Measurements from ENCODE around the gene RFTN1. TPM values are rescaled to one million over a fixed set of nuclear protein-coding genes. Genes with fewer than 3 reads are reported as not detected.

Gene RFTN1
- total and polyA plus RNA-seq, 10 of the 15 experiments (the other 5 are each of a cell fraction or from before 2014, with no cell fraction given), result 20.6 to 213 (median 147) TPM

- in situ Hi-C loops (cut with MboI), result no loop called here
- BruUV-seq (replicated peaks), result no TSS peak
- Histone ChIP-seq H3K36me3 (ENCODE audit: control insufficient read depth in 2 of 2, insufficient read depth in 2 of 2, low read length in 1 of 2) (no peaks in the 10 kb centered on the region), H3K27ac (ENCODE audit: control insufficient read depth, insufficient read depth) (no peak overlapping the region), H3K4me2 (ENCODE audit: control insufficient read depth, insufficient read depth) (no peak overlapping the region), H3K4me3 (no peak overlapping the region), H3K4me1 (ENCODE audit: control insufficient read depth, insufficient read depth, low read length) (no peaks in the 10 kb centered on the region), H3K9ac (ENCODE audit: control insufficient read depth, insufficient read depth, low read length) (no peak overlapping the region), H3K79me2 (ENCODE audit: control insufficient read depth, insufficient read depth, low read length) (no peaks in the 10 kb centered on the region), H2AFZ (ENCODE audit: control insufficient read depth, low read depth, low read length) (no peak overlapping the region), H3K9me3 (replicated peaks; ENCODE audit: control insufficient read depth, insufficient read depth, low read length) (peaks cover 14% of the 10 kb centered on the region), H3K27me3 (replicated peaks in 1 of 2; ENCODE audit: control insufficient read depth in 2 of 2, insufficient read depth in 2 of 2, low read length in 1 of 2) (no peaks in the 10 kb centered on the region), H4K20me1 (ENCODE audit: control insufficient read depth, insufficient read depth) (no peaks in the 10 kb centered on the region)
- ChIA-PET CTCF (interaction anchor here (0.6 to 2.1 kb wide), 27 partner anchors 8 to 623 kb away, joined by 3 to 15 read pairs (median 4); no protein-coding TSS in a partner anchor), SMC1A (ENCODE audit: uncharacterized antibody, unreplicated experiment) (interaction anchor here (0.6 to 2.6 kb wide), 23 partner anchors 8 to 265 kb away, joined by 3 to 19 read pairs (median 4); partner anchors contain the start of gene DPH3), RAD21 (ENCODE audit: unreplicated experiment) (interaction anchor here (0.9 to 1.9 kb wide), 13 partner anchors 8 to 277 kb away, joined by 3 to 15 read pairs (median 4); partner anchors contain the start of genes DPH3 and OXNAD1), POLR2A (interaction anchor here (0.8 to 0.9 kb wide), 2 partner anchors 13 to 20 kb away, joined by 3 to 4 read pairs; no protein-coding TSS in a partner anchor)
- ATAC-seq, result peak; percentile 72
- no peak for DNase-seq (ENCODE audit: low read depth, low spot score)
- 62% methylated on average over 1 of the region's 1 CpG for WGBS (ENCODE audit: insufficient coverage, insufficient replicate concordance, low lambda C conversion rate, missing lambda C conversion rate)
- intact Hi-C loops (cut with micrococcal nuclease; ENCODE audit: unreplicated experiment), result no loop called here
- TF ChIP-seq, protein P1, sequence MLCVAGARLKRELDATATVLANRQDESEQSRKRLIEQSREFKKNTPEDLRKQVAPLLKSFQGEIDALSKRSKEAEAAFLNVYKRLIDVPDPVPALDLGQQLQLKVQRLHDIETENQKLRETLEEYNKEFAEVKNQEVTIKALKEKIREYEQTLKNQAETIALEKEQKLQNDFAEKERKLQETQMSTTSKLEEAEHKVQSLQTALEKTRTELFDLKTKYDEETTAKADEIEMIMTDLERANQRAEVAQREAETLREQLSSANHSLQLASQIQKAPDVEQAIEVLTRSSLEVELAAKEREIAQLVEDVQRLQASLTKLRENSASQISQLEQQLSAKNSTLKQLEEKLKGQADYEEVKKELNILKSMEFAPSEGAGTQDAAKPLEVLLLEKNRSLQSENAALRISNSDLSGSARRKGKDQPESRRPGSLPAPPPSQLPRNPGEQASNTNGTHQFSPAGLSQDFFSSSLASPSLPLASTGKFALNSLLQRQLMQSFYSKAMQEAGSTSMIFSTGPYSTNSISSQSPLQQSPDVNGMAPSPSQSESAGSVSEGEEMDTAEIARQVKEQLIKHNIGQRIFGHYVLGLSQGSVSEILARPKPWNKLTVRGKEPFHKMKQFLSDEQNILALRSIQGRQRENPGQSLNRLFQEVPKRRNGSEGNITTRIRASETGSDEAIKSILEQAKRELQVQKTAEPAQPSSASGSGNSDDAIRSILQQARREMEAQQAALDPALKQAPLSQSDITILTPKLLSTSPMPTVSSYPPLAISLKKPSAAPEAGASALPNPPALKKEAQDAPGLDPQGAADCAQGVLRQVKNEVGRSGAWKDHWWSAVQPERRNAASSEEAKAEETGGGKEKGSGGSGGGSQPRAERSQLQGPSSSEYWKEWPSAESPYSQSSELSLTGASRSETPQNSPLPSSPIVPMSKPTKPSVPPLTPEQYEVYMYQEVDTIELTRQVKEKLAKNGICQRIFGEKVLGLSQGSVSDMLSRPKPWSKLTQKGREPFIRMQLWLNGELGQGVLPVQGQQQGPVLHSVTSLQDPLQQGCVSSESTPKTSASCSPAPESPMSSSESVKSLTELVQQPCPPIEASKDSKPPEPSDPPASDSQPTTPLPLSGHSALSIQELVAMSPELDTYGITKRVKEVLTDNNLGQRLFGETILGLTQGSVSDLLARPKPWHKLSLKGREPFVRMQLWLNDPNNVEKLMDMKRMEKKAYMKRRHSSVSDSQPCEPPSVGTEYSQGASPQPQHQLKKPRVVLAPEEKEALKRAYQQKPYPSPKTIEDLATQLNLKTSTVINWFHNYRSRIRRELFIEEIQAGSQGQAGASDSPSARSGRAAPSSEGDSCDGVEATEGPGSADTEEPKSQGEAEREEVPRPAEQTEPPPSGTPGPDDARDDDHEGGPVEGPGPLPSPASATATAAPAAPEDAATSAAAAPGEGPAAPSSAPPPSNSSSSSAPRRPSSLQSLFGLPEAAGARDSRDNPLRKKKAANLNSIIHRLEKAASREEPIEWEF (IDR thresholded peaks at IDR 0.05; ENCODE audit: insufficient replicate concordance, low read depth, low read length), result no peak
- peak; percentile 49 for TF ChIP-seq RAD21 (IDR thresholded peaks at IDR 0.05; ENCODE audit: insufficient read depth, low read depth, low read length)
- TF ChIP-seq ZBED1 (IDR thresholded peaks at IDR 0.05; ENCODE audit: borderline replicate concordance), result no peak
- 0 out of 2 replicates have a peak, but pooled peaks have one; percentile 21 for TF ChIP-seq NR2F1 (conservative IDR thresholded peaks at IDR 0.05)
- TF ChIP-seq SMC3 (IDR thresholded peaks at IDR 0.05; ENCODE audit: borderline replicate concordance, low read length), result peak; percentile 44; the same call in 1 of the 2 replicates
- TF ChIP-seq MYB (IDR thresholded peaks at IDR 0.05; ENCODE audit: borderline replicate concordance, low read depth, low read length), result no peak
- TF ChIP-seq, protein P2, sequence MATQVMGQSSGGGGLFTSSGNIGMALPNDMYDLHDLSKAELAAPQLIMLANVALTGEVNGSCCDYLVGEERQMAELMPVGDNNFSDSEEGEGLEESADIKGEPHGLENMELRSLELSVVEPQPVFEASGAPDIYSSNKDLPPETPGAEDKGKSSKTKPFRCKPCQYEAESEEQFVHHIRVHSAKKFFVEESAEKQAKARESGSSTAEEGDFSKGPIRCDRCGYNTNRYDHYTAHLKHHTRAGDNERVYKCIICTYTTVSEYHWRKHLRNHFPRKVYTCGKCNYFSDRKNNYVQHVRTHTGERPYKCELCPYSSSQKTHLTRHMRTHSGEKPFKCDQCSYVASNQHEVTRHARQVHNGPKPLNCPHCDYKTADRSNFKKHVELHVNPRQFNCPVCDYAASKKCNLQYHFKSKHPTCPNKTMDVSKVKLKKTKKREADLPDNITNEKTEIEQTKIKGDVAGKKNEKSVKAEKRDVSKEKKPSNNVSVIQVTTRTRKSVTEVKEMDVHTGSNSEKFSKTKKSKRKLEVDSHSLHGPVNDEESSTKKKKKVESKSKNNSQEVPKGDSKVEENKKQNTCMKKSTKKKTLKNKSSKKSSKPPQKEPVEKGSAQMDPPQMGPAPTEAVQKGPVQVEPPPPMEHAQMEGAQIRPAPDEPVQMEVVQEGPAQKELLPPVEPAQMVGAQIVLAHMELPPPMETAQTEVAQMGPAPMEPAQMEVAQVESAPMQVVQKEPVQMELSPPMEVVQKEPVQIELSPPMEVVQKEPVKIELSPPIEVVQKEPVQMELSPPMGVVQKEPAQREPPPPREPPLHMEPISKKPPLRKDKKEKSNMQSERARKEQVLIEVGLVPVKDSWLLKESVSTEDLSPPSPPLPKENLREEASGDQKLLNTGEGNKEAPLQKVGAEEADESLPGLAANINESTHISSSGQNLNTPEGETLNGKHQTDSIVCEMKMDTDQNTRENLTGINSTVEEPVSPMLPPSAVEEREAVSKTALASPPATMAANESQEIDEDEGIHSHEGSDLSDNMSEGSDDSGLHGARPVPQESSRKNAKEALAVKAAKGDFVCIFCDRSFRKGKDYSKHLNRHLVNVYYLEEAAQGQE (IDR thresholded peaks at IDR 0.05; ENCODE audit: low read depth, low read length), result no peak
- TF ChIP-seq, protein P3, sequence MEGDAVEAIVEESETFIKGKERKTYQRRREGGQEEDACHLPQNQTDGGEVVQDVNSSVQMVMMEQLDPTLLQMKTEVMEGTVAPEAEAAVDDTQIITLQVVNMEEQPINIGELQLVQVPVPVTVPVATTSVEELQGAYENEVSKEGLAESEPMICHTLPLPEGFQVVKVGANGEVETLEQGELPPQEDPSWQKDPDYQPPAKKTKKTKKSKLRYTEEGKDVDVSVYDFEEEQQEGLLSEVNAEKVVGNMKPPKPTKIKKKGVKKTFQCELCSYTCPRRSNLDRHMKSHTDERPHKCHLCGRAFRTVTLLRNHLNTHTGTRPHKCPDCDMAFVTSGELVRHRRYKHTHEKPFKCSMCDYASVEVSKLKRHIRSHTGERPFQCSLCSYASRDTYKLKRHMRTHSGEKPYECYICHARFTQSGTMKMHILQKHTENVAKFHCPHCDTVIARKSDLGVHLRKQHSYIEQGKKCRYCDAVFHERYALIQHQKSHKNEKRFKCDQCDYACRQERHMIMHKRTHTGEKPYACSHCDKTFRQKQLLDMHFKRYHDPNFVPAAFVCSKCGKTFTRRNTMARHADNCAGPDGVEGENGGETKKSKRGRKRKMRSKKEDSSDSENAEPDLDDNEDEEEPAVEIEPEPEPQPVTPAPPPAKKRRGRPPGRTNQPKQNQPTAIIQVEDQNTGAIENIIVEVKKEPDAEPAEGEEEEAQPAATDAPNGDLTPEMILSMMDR (IDR thresholded peaks at IDR 0.05 in 2 of 3, conservative IDR thresholded peaks at IDR 0.05 in 1 of 3; ENCODE audit: control insufficient read depth in 2 of 3, extremely low read depth in 1 of 3, insufficient read depth in 1 of 3, low read depth in 3 of 3, low read length in 3 of 3), result peak in 2 of 3 experiments; percentile 22 to 24; a peak in 3 of 6 replicates
- no peak for TF ChIP-seq SRF (IDR thresholded peaks at IDR 0.05; ENCODE audit: low read depth in 2 of 2, low read length in 2 of 2)
- FAIRE-seq, result no peak
Observed at GRCh38 chr3:16529264-16529663, 15.8 kb upstream of the RFTN1 start.
